Heart left ventricle (tissue), 16 donors: ENCODE data around the gene DOCK1. TPM values are rescaled to one million over a fixed set of nuclear protein-coding genes. Genes with fewer than 3 reads are reported as not detected.

Source experiments
- ATAC-seq, 4 donors: fragments of 200-7000 bp; cut with Tn5 transposase; one replicate each; pipeline ENCODE4 v1.9.1; 2020 to 2022; ENCODE audit warnings: moderate library complexity in 4 of 4, mild to moderate bottlenecking in 3 of 4, moderate number of reproducible peaks in 1 of 4
- DNase-seq, 5 donors: peaks; one replicate each; pipeline ENCODE4 v3.0.0-alpha.2; 2020
- H3K27ac ChIP-seq, 12 donors: fragments of 200-600 bp; sonication (generic) in 4 of 12; one replicate each; pipeline versions ENCODE4 v1.5.0 to v1.8.0; 2016 to 2022; ENCODE audit warnings: mild to moderate bottlenecking in 2 of 12
- H3K27me3 ChIP-seq, 9 donors: fragments of 200-600 bp; sonication (generic) in 2 of 9; one replicate each; pipeline versions ENCODE4 v1.5.1 to v1.8.0; 2016 to 2022; ENCODE audit warnings: mild to moderate bottlenecking in 3 of 9
- H3K36me3 ChIP-seq, 9 donors: fragments of 200-600 bp; sonication (generic) in 2 of 9; one replicate each; pipeline versions ENCODE4 v1.5.0 to v1.8.0; 2018 to 2022; ENCODE audit warnings: mild to moderate bottlenecking in 2 of 9
- H3K4me1 ChIP-seq, 12 donors: fragments of 200-600 bp; sonication (generic) in 4 of 12; one replicate each; pipeline versions ENCODE4 v1.5.0 to v1.8.0; 2016 to 2022; ENCODE audit warnings: mild to moderate bottlenecking in 3 of 12
- H3K4me3 ChIP-seq, 12 donors: fragments of 200-600 bp; sonication (generic) in 4 of 12; one replicate each; pipeline versions ENCODE4 v1.5.0 to v1.8.0; 2017 to 2022; ENCODE audit warnings: mild to moderate bottlenecking in 9 of 12, moderate library complexity in 4 of 12
- H3K9me3 ChIP-seq, 12 donors: fragments of 200-600 bp; sonication (generic) in 4 of 12; one replicate each; pipeline versions ENCODE4 v1.5.0 to v1.8.0; 2016 to 2022; ENCODE audit warnings: mild to moderate bottlenecking in 1 of 12
- POLR2A ChIP-seq, 2 donors: fragments of 450-650 bp; IDR thresholded peaks; one replicate each; pipeline ENCODE4 v1.6.1; 2017; ENCODE audit warnings: antibody characterized with exemption in 2 of 2, mild to moderate bottlenecking in 2 of 2, moderate library complexity in 2 of 2
- WGBS, 4 donors: extraction: QIAGEN DNeasy Blood & Tissue Kit in 2 of 4; methylation state at CpG; one replicate each; pipeline versions ENCODE4 v1.1.5 to v1.1.7; 2013 to 2018; 5-methylcytosine and 5-hydroxymethylcytosine counted together
- intact Hi-C, 10 donors: fragments of 100-400 bp; cut with DNase I; formaldehyde crosslinking; loops; one replicate each; pipeline versions ENCODE4 v1.11.1 to v1.14.2; 2022
- polyA plus RNA-seq, 2 donors: library from polyadenylated mRNA; stranded (reverse); fragments of 200-250 nt; gene quantifications; one replicate each; pipeline ENCODE4 v1.2.3, GENCODE V29; 2013
- total RNA-seq, 9 donors: library from RNA; depleted of rRNA in 2 of 9; stranded (reverse); fragments of >200 nt in 2 of 9; fragmentation: NEBNext Ultra II Directional in 3 of 9; extraction: Animal tissue kit (Norgen Biotek cat#: 25700) in 3 of 9; gene quantifications; one replicate each; pipeline versions ENCODE4 v1.1.0 to v1.2.4, GENCODE V29; 2016 to 2023
- TF ChIP-seq, protein P1 (sequence below), 12 donors: fragments of 200-600 bp; sonication (generic) in 4 of 12; IDR thresholded peaks; one replicate each; pipeline versions ENCODE4 v1.5.0 to v1.8.0; 2018 to 2022; ENCODE audit warnings: antibody characterized with exemption in 12 of 12, mild to moderate bottlenecking in 5 of 12
- donor health status: ischemic (EF 13 %, LVEDD 7.1; RV severe dilation, severe dysfunction).
- donor health status: healthy with polysubstance abuse.
- donor health status: DM: no; HTN: yes; CAD: no.
- donor health status: DM: no; HTN: no; CAD: no.
- donor health status: ischemic (EF 25% LVEDD 6.9; RV normal size, moderate dysfunction).
- donor health status: ischemic (EF 25% LVEDD 5.7; RV mildly dilated, moderate dysfunction).
- donor health status: healthy.
- donor health status: DM: yes; HTN: yes; CAD: no.
- donor health status: ischemic (EF 35%, LVEDD 5.7; RV mildly dilated, moderate dysfunction).
- donor health status: nonischemic (EF 11% LVEDD 7.7; RV severe dilation, severe dysfunction).
- donor health status: DM: yes; HTN: yes; CAD: no.
- donor health status: PGD.
- donor health status: ischemic (EF 29% LVEDD 5.4; RV normal size, mild dysfunction).
- donor health status: nonischemic (EF 23%, LVEDD 6.1; RV moderate dilation, normal function).

The DOCK1 gene
- total and polyA plus RNA-seq, 11 donors = 5.0 to 31.6 (median 18.6) TPM

DNA sequence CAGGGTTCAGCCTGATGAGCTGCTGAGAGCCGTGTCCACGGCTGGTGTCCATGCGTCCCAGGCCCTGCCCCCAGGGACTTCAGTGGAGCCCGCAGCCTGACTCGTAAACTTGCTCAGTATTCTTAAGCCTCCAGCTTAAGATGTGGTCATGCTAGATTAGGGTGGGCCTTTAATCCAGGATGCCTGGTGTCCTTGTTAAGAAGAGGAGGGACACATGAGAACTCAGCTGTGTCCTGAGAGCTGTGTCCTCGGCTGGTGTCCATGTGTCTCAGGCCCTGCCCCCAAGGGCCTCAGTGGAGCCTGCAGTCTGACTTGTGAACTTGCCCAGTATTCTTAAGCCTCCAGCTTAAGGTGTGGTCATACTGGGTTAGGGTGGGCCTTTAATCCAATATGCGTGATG, 23.0 kb downstream of the DOCK1 start:
- no peaks in the 10 kb centered on the region for H3K27me3 ChIP-seq
- H3K9me3 ChIP-seq = no peaks in the 10 kb centered on the region
- ATAC-seq = peak in 1 of 4 donors; percentile 37
- peaks cover 0 to 58% (median 26%) of the 10 kb centered on the region in 12 donors for H3K4me1 ChIP-seq
- peaks cover 0 to 22% (median 7%) of the 10 kb centered on the region in 9 donors for H3K36me3 ChIP-seq
- intact Hi-C loops = no loop called here
- no peak overlapping the region for H3K27ac ChIP-seq
- H3K4me3 ChIP-seq = no peak overlapping the region
- TF ChIP-seq, protein P1, sequence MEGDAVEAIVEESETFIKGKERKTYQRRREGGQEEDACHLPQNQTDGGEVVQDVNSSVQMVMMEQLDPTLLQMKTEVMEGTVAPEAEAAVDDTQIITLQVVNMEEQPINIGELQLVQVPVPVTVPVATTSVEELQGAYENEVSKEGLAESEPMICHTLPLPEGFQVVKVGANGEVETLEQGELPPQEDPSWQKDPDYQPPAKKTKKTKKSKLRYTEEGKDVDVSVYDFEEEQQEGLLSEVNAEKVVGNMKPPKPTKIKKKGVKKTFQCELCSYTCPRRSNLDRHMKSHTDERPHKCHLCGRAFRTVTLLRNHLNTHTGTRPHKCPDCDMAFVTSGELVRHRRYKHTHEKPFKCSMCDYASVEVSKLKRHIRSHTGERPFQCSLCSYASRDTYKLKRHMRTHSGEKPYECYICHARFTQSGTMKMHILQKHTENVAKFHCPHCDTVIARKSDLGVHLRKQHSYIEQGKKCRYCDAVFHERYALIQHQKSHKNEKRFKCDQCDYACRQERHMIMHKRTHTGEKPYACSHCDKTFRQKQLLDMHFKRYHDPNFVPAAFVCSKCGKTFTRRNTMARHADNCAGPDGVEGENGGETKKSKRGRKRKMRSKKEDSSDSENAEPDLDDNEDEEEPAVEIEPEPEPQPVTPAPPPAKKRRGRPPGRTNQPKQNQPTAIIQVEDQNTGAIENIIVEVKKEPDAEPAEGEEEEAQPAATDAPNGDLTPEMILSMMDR (IDR thresholded peaks at IDR 0.05) = no peak
- no peak for TF ChIP-seq POLR2A (IDR thresholded peaks at IDR 0.05)
- 72 to 89% (median 74%) methylated on average over 2 to 7 of the region's 7 CpGs for WGBS, 4 donors
- DNase-seq = no peak

DNA sequence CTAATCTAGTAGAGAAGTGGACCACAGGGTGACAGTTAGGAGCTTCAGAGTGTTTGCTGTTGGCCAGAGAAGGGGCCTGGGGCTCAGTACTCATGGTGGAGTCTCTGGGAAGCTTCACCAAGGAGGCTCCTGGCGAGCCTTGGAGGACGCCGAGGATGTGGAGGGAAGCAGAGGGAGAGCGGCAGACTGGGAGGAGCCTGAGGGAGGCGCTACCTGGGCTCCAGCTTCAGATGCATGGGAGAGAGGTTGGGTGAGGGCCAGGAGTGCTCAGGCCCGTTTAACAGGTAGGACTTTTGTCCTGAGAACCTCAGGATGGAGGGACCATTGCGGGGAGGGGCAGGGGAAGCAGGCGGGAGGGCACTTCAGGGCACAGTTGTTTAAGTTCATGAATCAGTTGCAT, 24.2 kb downstream of the DOCK1 start:
- no peak overlapping the region for H3K27ac ChIP-seq
- DNase-seq (no peak), ATAC-seq (no peak)
- H3K4me3 ChIP-seq = no peak overlapping the region
- intact Hi-C loops = no loop called here
- H3K9me3 ChIP-seq = no peaks in the 10 kb centered on the region
- H3K4me1 ChIP-seq = peaks cover 0 to 57% (median 25%) of the 10 kb centered on the region in 12 donors
- peaks cover 0 to 22% (median 7%) of the 10 kb centered on the region in 9 donors for H3K36me3 ChIP-seq
- TF ChIP-seq, protein P1 (IDR thresholded peaks at IDR 0.05) = no peak
- no peak for TF ChIP-seq POLR2A (IDR thresholded peaks at IDR 0.05)
- 93 to 97% (median 94%) methylated on average over 8 of the region's 8 CpGs for WGBS, 4 donors
- H3K27me3 ChIP-seq = no peaks in the 10 kb centered on the region

DNA sequence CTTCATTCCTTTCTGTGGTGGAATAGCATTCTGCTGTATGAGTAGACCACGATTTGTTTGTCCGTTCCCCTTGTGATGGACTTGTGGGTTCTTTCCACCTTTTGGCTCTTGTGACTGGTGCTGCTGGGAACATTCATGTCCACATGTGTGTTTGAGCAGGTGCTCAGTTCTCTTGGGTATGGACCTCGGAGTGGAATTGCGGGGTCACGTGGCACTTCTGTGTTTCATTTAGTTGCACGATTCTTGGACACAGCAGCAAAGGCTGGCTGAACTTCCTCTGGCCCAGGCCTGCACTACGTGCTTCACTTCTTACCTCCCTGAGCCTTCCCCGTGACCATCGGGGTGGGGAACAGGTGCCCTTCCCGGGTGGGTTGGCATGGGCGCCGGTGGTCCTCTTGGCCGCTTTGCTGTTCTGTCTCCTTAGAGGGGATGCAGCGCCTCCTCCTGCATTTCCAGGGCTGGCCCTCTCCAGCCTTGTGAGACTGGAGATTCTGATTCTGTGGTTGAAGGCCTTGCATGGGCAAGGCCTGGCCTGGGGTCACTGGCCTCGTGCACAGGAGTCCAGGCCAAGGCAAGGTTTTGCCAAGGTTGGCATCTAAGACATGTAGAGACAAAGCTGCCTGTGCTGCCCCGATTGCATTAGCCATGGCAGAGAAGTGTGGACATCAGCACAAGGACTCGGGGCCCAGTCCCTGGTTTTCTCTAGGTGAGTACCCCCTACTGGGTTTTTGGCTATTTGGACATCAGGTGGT, 25.1 kb downstream of the DOCK1 start:
- H3K4me1 ChIP-seq = peaks cover 0 to 52% (median 27%) of the 10 kb centered on the region in 12 donors
- no peaks in the 10 kb centered on the region for H3K9me3 ChIP-seq
- DNase-seq (no peak), ATAC-seq (no peak)
- peaks cover 0 to 22% (median 7%) of the 10 kb centered on the region in 9 donors for H3K36me3 ChIP-seq
- H3K4me3 ChIP-seq = peak overlapping the region in 1 of 12 donors; percentile 44
- intact Hi-C loops = no loop called here
- TF ChIP-seq, protein P1 (IDR thresholded peaks at IDR 0.05) = no peak
- no peak for TF ChIP-seq POLR2A (IDR thresholded peaks at IDR 0.05)
- H3K27me3 ChIP-seq = no peaks in the 10 kb centered on the region
- H3K27ac ChIP-seq = peak overlapping the region in 4 of 12 donors; percentile 19 to 57 (median 36)
- WGBS, 4 donors = 82 to 86% (median 84%) methylated on average over 11 to 17 of the region's 17 CpGs

DNA sequence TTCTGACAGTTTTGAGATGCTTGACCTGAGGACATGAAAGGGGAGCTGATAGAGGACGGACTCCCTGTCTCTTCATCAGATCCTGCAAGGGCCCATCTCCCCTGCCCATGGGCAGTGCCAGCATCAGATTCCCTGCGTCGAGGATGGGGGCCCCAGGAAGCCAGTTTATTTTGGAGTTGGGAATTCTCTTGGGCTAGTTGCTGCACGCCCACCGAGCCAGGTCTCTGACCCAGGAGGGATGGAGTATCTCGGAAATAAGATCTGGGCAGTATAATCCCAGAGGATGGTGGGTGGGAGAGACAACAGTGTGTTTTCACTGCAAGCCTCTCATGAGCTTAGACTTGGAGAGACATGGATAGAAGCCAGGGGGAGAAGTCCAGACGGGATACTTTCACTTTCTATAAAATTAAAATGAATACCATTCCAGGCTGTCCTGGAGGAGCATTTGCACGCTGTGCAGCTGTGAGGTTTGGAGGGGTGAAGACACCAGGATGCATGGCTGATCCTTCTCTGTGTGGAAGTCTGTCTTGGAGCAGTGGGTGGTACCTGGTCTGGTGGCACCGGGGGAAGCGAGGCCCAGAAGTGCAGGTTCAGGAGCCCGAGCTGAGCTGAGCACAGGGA, 25.8 kb downstream of the DOCK1 start:
- ATAC-seq (peak; percentile 12 to 74 (median 49)), DNase-seq (no peak)
- H3K4me1 ChIP-seq = peaks cover 0 to 59% (median 31%) of the 10 kb centered on the region in 12 donors
- intact Hi-C loops = no loop called here
- H3K27ac ChIP-seq = peak overlapping the region in 6 of 12 donors; percentile 9 to 57 (median 35)
- peaks cover 0 to 22% (median 7%) of the 10 kb centered on the region in 9 donors for H3K36me3 ChIP-seq
- no peaks in the 10 kb centered on the region for H3K27me3 ChIP-seq
- TF ChIP-seq POLR2A (IDR thresholded peaks at IDR 0.05) = no peak
- TF ChIP-seq, protein P1 (IDR thresholded peaks at IDR 0.05) = peak in 2 of 12 donors; percentile 5 to 17
- WGBS, 4 donors = 42 to 61% (median 49%) methylated on average over 11 of the region's 11 CpGs
- H3K4me3 ChIP-seq = peak overlapping the region in 8 of 12 donors; percentile 2 to 46 (median 30)
- no peaks in the 10 kb centered on the region for H3K9me3 ChIP-seq
